Panc1 (cell line): Measurements from ENCODE around the gene RBP2.

Experiments
- CTCF ChIP-seq: fragments of 450-650 bp; IDR thresholded peaks from 2 replicates; pipeline ENCODE4 v1.5.1; 2017; ENCODE audit warnings: mild to moderate bottlenecking
- POLR2AphosphoS5 ChIP-seq: IDR thresholded peaks from 2 replicates; pipeline ENCODE4 v1.6.1; 2012; ENCODE audit warnings: mild to moderate bottlenecking, low read depth, low read length, moderate library complexity
- SIN3A ChIP-seq: IDR thresholded peaks from 2 replicates; pipeline ENCODE4 v1.6.1; 2012; ENCODE audit warnings: low read depth, mild to moderate bottlenecking, low read length, moderate library complexity, borderline replicate concordance; ENCODE audit not compliant: insufficient read depth

- TF ChIP-seq CTCF (no peak), POLR2AphosphoS5 (no peak), SIN3A (no peak)
These were observed 42.1 kb downstream of the RBP2 start for GRCh38 chr3:139434228-139434627.
